NCI-H446 treated with DMSO at 0.1 percent for 48 hours (cell line): Measurements from ENCODE around the gene HNRNPAB.

ENCODE experiments used
- DNase-seq: peaks from one replicate; lab custom pipeline; 2025; lab: John Stamatoyannopoulos, UW

The HNRNPAB gene

GRCh38 chr5:178204182-178204934, at the start of gene HNRNPAB:
Gene HNRNPAB, plus strand, starts transcription at chr5:178204533. Its CDS starts 305 bp downstream, at chr5:178204838.
- peak; percentile 88 for DNase-seq

- DNase-seq, result no peak
Observed at GRCh38 chr5:178155065-178155464, 49.3 kb upstream of the HNRNPAB start.

GRCh38 chr5:178160176-178160575, 44.2 kb upstream of the HNRNPAB start:
- no peak for DNase-seq

- DNase-seq, result no peak
Observed at GRCh38 chr5:178162481-178162880, 41.9 kb upstream of the HNRNPAB start.

- peak; percentile 57 for DNase-seq
Observed at GRCh38 chr5:178163772-178164735, 40.3 kb upstream of the HNRNPAB start.

- no peak for DNase-seq
Observed at GRCh38 chr5:178165581-178165980, 38.8 kb upstream of the HNRNPAB start.

- DNase-seq, result no peak
Observed at GRCh38 chr5:178170455-178170854, 33.9 kb upstream of the HNRNPAB start.

GRCh38 chr5:178174456-178174855, 29.9 kb upstream of the HNRNPAB start:
- DNase-seq, result no peak

GRCh38 chr5:178176791-178177190, 27.5 kb upstream of the HNRNPAB start:
- no peak for DNase-seq

GRCh38 chr5:178177569-178177968, 26.8 kb upstream of the HNRNPAB start:
- no peak for DNase-seq

- no peak for DNase-seq
Observed at GRCh38 chr5:178180141-178180863, 24.0 kb upstream of the HNRNPAB start.

- DNase-seq, result no peak
Observed at GRCh38 chr5:178182158-178182876, 22.0 kb upstream of the HNRNPAB start.

GRCh38 chr5:178186427-178186826, 17.9 kb upstream of the HNRNPAB start:
- DNase-seq, result no peak

GRCh38 chr5:178187014-178187413, 17.3 kb upstream of the HNRNPAB start, which contains the start of gene GMCL2:
Gene GMCL2, minus strand, starts transcription at chr5:178187371. Its CDS starts 72 bp downstream, at chr5:178187299.
- no peak for DNase-seq

GRCh38 chr5:178189433-178189832, 14.9 kb upstream of the HNRNPAB start:
- no peak for DNase-seq

- no peak for DNase-seq
Observed at GRCh38 chr5:178191661-178192060, 12.7 kb upstream of the HNRNPAB start.

GRCh38 chr5:178192244-178192643, 12.1 kb upstream of the HNRNPAB start:
- DNase-seq, result no peak

- no peak for DNase-seq
Observed at GRCh38 chr5:178192787-178193186, 11.5 kb upstream of the HNRNPAB start.

- DNase-seq, result no peak
Observed at GRCh38 chr5:178193251-178193809, 11.0 kb upstream of the HNRNPAB start.

- DNase-seq, result no peak
Observed at GRCh38 chr5:178194026-178194425, 10.3 kb upstream of the HNRNPAB start.

GRCh38 chr5:178196281-178196812, 8.0 kb upstream of the HNRNPAB start:
- no peak for DNase-seq
